ENCODE measurements around the gene GNG7.

- TF ChIP-seq CTCF (IDR thresholded peaks at IDR 0.05) (no peak), POLR2A (IDR thresholded peaks at IDR 0.05) (no peak)
Measured at GRCh38 chr19:2527171-2527570, 175.3 kb downstream of the GNG7 start.

Data from right lobe of liver (tissue), 4 donors.